Urothelium cell line (cell line): Measurements from ENCODE around the gene IRF1.
"Not testable (repeated sequence)": the region's sequence is repeated elsewhere in the genome, so short reads cannot be mapped to it uniquely, and the experiment has no call there.

Experiments
- DNase-seq: peaks from one replicate; pipeline ENCODE4 v3.0.0; 2011; ENCODE audit warnings: low spot score, mixed read lengths
- FAIRE-seq: peaks from 2 replicates; lab custom pipeline; 2011; peaks lifted over from hg19 to GRCh38; lab: Jason Lieb, UNC

Gene IRF1

GRCh38 chr5:132487841-132488555 lies 2.6 kb downstream of the IRF1 start:
- FAIRE-seq (no peak), DNase-seq (no peak)

- FAIRE-seq: no peak
- DNase-seq: no peak
These were observed 3.5 kb downstream of the IRF1 start for GRCh38 chr5:132487095-132487428.

GRCh38 chr5:132486318-132487094 lies 4.1 kb downstream of the IRF1 start:
- FAIRE-seq (no peak), DNase-seq (no peak)

GRCh38 chr5:132485641-132486317 lies 4.8 kb downstream of the IRF1 start:
- no peak for FAIRE-seq
- no peak for DNase-seq

- DNase-seq, FAIRE-seq: not testable (repeated sequence)
These were observed 5.5 kb downstream of the IRF1 start for GRCh38 chr5:132484876-132485640.

GRCh38 chr5:132484391-132484725 lies 6.2 kb downstream of the IRF1 start:
- no peak for DNase-seq
- FAIRE-seq: no peak

DNA sequence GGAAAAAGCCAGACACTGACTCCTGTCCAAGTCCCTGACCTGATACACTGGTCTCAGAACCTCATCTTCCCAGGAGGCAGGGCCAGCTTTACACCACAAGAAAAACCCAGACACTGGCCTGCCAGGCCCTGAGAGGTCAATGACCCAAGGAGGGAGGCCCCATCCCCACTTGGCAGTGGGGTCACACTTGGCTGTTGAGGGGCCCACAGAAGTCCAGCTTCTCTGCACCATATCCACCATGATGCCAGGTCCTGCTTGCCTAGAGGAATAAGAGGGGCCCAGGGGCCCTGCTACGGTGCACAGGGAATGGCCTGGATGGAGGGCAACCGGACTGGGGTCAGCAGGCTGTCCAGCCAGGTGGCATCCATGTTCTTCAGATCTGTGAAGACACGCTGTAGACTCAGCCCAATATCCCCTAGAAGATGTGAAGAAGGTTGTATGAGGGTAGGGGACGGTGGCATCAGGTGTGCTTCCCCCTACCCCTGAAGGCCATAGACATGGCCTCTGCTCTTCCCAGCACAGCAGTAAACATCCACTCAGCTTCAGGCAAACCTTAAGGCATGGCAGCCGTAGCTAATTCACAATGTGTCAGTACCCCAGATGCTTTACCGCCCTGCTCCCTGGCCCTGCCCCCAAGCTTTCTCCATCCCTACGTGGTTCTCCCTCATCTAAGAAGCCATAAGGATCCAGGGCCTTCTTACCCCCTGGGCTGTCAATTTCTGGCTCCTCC lies 6.7 kb downstream of the IRF1 start:
- FAIRE-seq: no peak
- DNase-seq: no peak

DNA sequence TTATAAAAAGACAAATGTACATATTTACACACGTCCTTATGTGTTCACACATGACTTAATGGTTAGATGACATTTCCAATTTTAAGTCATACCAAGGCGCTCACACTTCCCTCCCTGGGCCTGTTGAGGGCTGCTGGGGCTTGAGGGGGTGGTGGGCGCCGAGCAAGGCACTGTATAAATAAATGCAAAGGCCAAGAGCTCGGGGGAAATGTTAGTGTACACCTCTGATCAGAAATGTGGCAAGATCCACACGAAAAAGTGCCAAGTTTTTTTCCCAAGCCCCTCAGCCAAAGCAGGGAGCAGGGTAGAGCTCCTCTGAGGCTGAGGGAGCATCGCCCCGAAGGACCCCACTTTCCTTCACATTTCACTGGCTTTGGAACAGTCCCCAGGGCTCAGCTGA lies 7.5 kb downstream of the IRF1 start:
- no peak for DNase-seq
- no peak for FAIRE-seq

- DNase-seq: no peak
- FAIRE-seq: no peak
These were observed 8.9 kb downstream of the IRF1 start for GRCh38 chr5:132481596-132482211.

GRCh38 chr5:132480893-132481595 lies 9.5 kb downstream of the IRF1 start:
- FAIRE-seq: no peak
- DNase-seq: no peak

- DNase-seq (no peak), FAIRE-seq (no peak)
These were observed 10.1 kb downstream of the IRF1 start for GRCh38 chr5:132480546-132480892.

- DNase-seq: no peak
- no peak for FAIRE-seq
These were observed 10.5 kb downstream of the IRF1 start for GRCh38 chr5:132480042-132480441.

DNA sequence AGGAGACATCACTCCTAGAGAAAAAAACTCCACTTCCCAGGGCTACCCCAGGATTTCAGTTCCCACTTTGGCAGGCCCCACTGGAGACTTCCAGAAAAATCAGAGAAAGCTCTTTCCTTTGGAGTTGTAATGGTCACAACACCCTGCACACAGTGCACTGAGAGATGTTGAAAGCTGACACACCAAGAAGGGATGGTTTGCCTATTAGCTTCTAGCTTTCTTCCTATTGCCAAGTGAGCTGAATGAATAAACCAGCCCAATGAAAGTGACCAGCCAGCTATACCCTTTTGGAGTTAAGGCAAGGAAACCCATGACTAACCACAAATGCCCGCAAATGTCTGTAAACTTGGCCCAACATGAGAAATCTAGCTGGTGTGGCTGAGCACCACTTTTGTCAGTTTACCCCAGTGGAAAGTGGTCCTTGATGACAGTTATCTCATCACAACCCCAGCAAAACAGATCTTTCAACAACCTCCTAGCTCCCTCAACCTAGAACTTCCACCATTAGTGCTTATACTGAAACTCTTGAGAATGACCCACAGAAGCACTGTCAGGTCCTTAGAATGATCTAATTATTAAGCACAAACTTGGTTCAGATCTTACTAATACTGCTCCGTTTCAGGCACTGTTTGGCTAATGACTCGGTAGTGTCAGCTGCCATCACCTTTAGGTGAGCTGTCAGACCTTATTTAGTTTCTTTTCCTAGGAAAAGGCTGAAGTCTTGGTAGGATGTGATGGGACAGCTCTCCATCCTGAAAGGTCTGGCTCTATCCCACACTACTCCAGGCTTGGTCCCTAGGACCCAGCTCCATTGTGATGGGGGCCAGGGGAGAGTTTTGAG lies 11.2 kb downstream of the IRF1 start:
- DNase-seq (no peak), FAIRE-seq (no peak)

DNA sequence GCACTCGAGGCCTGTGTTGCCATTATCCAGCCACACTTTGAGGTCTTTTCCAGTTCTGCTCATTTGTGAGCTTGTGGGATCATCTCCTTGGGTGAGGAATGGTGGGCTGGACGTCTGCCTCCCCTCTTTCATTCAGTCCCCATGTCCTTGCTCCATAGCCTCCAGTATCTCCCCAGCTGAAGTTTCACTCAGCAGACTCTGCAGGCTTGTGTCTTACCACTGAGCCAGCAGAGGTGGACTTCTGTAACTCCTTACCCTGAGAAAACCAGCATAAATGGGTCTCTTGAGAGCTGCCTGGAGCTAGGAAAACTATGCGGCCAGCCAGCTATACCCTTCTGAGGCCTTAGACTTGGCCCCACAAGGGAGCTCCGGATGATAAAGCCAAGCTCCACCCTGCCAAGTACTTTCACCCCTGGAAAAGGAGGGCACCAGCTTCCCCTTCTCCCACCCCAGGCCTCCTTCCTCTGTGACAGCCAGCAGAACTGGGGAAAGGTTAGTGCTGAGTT lies 12.2 kb downstream of the IRF1 start:
- DNase-seq: no peak
- no peak for FAIRE-seq

DNA sequence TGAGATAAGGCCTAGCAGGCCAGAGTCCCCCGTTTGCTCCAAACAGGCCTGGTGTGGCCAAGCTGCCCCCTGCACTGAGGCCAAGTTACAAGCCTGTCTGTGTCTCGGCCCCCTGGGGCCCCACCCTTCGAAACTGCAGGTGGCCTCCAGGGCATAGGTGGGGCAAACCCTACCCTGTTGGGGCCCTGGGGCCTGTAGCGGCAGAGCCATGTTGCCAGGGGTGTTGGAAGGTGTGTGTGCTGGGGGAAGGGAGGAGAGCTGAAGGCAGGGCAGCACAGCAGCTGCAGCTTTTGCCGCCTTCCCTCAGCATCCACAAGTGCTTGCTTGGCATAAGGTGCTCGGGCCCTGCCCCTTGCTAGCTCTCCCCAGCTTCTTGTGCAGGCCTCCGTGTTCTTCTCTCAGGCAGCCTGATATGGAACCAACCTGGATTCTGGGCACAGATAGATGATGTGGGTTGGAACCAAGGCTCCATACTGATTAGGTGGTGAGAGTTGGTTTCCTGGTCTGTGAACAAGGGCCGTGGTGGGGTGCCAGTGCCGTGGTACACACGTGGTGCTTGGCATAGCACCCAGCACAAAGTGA lies 12.7 kb downstream of the IRF1 start:
- DNase-seq: no peak
- FAIRE-seq: no peak

DNA sequence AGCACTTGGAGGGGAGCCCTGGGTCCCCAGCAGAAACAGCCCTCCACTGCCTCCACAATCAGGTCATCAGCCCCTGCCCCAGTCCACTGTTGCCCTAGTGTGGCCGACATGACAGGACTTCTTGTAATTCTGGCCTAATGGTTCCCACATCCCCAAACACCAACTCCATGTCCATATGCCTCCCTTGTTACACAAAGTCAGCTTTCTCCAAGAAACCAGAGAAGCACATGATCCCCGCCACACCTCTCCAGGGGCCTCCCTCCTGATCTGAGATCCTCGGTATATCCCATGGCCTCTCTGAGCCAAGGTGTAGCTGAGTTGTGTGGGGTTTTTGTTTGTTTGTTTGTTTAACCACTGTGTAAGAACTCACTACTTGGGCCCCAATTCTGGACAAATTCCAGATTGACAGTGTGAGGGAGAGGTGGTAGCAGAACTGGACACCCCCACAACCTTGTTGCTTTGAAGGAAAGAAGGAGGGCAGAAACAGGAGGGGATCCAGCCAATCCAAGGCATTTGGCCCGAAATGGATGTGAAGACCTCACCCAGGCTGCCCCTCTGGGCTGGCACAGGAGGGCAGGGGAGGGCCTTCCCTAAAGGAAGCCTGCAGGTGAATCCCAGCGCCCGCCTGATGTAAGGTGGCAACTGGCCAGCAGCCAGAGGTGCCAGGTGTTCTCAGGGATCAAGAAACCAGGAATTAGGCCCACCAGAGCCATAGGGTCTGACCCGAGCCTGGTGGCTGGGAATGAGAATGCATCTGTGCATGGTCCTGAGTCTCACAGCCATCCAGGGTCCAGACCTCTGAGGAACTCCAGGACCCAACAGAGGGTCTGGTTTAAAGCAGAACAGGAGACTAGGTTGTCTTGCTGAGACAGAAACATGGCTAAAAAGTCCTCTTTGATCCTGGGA lies 13.4 kb downstream of the IRF1 start:
- DNase-seq (no peak), FAIRE-seq (no peak)
